ENCODE measurements around the gene SPTB. TPM values are rescaled to one million over a fixed set of nuclear protein-coding genes. Genes with fewer than 3 reads are reported as not detected.
A peak's percentile ranks its signal among the peaks of the same experiment; 100 is the strongest.
"Not testable (repeated sequence)": the region's sequence is repeated elsewhere in the genome, so short reads cannot be mapped to it uniquely, and the experiment has no call there.

Gene SPTB
- total and polyA plus RNA-seq, 9 of the 15 experiments (the other 6 are each of a cell fraction or from before 2014, with no cell fraction given): 0.21 to 45.9 (median 11.7) TPM

DNA sequence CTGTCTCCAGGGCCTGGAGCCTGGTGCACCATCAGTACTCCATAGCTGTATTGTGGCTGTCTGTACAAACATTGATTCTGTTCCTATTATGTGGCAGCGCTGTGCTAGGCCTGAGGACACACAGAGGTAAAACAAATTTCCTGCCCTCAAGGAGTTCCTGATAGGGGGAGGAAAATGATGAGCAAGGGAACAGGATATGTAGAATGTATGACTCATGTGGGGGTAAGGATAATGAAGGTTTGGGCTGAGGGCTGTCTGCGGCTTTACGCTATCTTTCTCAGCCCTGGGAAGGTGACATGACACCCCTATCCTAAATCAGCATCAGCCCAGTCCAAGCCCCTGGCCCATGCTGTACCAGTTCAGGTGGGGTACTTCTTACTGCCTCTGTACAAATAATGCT is 74.1 kb downstream of the SPTB start:
- H3K36me3 ChIP-seq (ENCODE audit: control insufficient read depth, insufficient read depth, low read length): peaks cover 54% of the 10 kb centered on the region; the same call in 2 of the 3 replicates
- H2AFZ ChIP-seq (ENCODE audit: low read depth, low read length); H3K79me2 ChIP-seq (ENCODE audit: control insufficient read depth, insufficient read depth, low read length); H3K9ac ChIP-seq (ENCODE audit: insufficient read depth in 1 of 2, low read depth in 2 of 2, low read length in 2 of 2); H3K9me3 ChIP-seq (replicated peaks; ENCODE audit: control insufficient read depth, insufficient read depth, low read depth, low read length); ATAC-seq; H3K4me2 ChIP-seq (ENCODE audit: insufficient read depth, low read length); H3K4me1 ChIP-seq (replicated peaks in 1 of 2; ENCODE audit: control insufficient read depth in 2 of 2, insufficient read depth in 2 of 2, low read length in 2 of 2); H3K9me1 ChIP-seq (ENCODE audit: control insufficient read depth, insufficient read depth, low read length); intact Hi-C loops (cut with micrococcal nuclease); H4K20me1 ChIP-seq (replicated peaks; ENCODE audit: control insufficient read depth, insufficient read depth, low read length); H3K4me3 ChIP-seq; H3K27ac ChIP-seq (ENCODE audit: extremely low read depth, low read depth, low read length); DNase-seq (ENCODE audit: extremely low read depth in 1 of 4, low spot score in 3 of 4); in situ Hi-C loops (cut with MboI); H3K27me3 ChIP-seq (ENCODE audit: control insufficient read depth in 2 of 2, insufficient read depth in 2 of 2, low read length in 2 of 2); FAIRE-seq; BruUV-seq (replicated peaks); TF ChIP-seq JUND (tag; IDR thresholded peaks at IDR 0.05; ENCODE audit: borderline replicate concordance, low read depth, low read length): not testable (repeated sequence)
- POLR2A ChIA-PET: interaction anchor here (0.7 kb wide), 1 partner anchor 105 kb away, joined by 3 read pairs; no protein-coding TSS in a partner anchor
- WGBS (ENCODE audit: insufficient coverage, low coverage, missing lambda C conversion rate): 70% methylated on average over 2 of the region's 3 CpGs
- TF ChIP-seq JUND (IDR thresholded peaks at IDR 0.05; ENCODE audit: borderline replicate concordance, low read depth, low read length) (0 out of 2 replicates have a peak, but pooled peaks have one; percentile 32), FOSL1 (tag; conservative IDR thresholded peaks at IDR 0.05) (peak; percentile 28; the same call in 1 of the 2 replicates)
- TF ChIP-seq, protein P1, sequence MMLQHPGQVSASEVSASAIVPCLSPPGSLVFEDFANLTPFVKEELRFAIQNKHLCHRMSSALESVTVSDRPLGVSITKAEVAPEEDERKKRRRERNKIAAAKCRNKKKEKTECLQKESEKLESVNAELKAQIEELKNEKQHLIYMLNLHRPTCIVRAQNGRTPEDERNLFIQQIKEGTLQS (IDR thresholded peaks at IDR 0.05): peak; percentile 51
- TF ChIP-seq, protein P1 (CRISPR knock-in tag; conservative IDR thresholded peaks at IDR 0.05): not testable (repeated sequence)
- CTCF ChIA-PET (ENCODE audit: low intra/inter-chr PET ratio): interaction anchor here (0.6 kb wide), 1 partner anchor 12 kb away, joined by 3 read pairs; no protein-coding TSS in a partner anchor

All from K562 (cell line).